Spleen (tissue), 11 donors: ENCODE results near the gene PAWR. TPM values are rescaled to one million over a fixed set of nuclear protein-coding genes. Genes with fewer than 3 reads are reported as not detected.

Experiments used
- DNase-seq: peaks from one replicate; pipeline ENCODE4 v3.0.0-alpha.2; 2020
- H3K27ac ChIP-seq, 8 donors: fragments of 200-600 bp; sonication (generic) in 7 of 8; 1 replicate in 4 of 8; 2 replicates in 4 of 8; pipeline versions ENCODE4 v1.5.0 to v1.8.0; 2016 to 2021; ENCODE audit warnings: inconsistent platforms in 4 of 8, mild to moderate bottlenecking in 4 of 8, moderate library complexity in 1 of 8
- H3K27me3 ChIP-seq, 7 donors: fragments of 200-600 bp; sonication (generic) in 6 of 7; replicated peaks in 1 of 7; 1 replicate in 4 of 7; 2 replicates in 3 of 7; pipeline versions ENCODE4 v1.5.0 to v1.8.0; 2016 to 2021; ENCODE audit warnings: inconsistent platforms in 3 of 7, mild to moderate bottlenecking in 1 of 7
- H3K36me3 ChIP-seq, 6 donors: fragments of 200-600 bp; sonication (generic) in 5 of 6; 1 replicate in 4 of 6; 2 replicates in 2 of 6; pipeline versions ENCODE4 v1.5.0 to v1.8.0; 2016 to 2021; ENCODE audit warnings: inconsistent platforms in 2 of 6
- H3K4me1 ChIP-seq, 6 donors: fragments of 200-600 bp; sonication (generic) in 5 of 6; 1 replicate in 3 of 6; 2 replicates in 3 of 6; pipeline versions ENCODE4 v1.5.0 to v1.8.0; 2016 to 2021; ENCODE audit warnings: inconsistent platforms in 3 of 6
- H3K4me3 ChIP-seq, 8 donors: fragments of 200-600 bp; sonication (generic) in 7 of 8; 1 replicate in 4 of 8; 2 replicates in 4 of 8; pipeline versions ENCODE4 v1.5.0 to v1.8.0; 2016 to 2021; ENCODE audit warnings: inconsistent platforms in 4 of 8, mild to moderate bottlenecking in 4 of 8, moderate library complexity in 2 of 8
- H3K9me3 ChIP-seq, 8 donors: fragments of 200-600 bp; sonication (generic) in 7 of 8; 1 replicate in 4 of 8; 2 replicates in 4 of 8; pipeline versions ENCODE4 v1.5.0 to v1.8.0; 2016 to 2021; ENCODE audit warnings: inconsistent platforms in 4 of 8
- POLR2A ChIP-seq, 3 donors: fragments of 450-650 bp; IDR thresholded peaks; one replicate each; pipeline ENCODE4 v1.5.1; 2017; ENCODE audit warnings: antibody characterized with exemption in 3 of 3, mild to moderate bottlenecking in 1 of 3
- POLR2AphosphoS5 ChIP-seq, 3 donors: sonication (generic); formaldehyde crosslinking; IDR thresholded peaks; one replicate each; pipeline ENCODE4 v1.5.1; 2017; ENCODE audit warnings: antibody characterized with exemption in 3 of 3
- WGBS, 5 donors: extraction: QIAGEN DNeasy Blood & Tissue Kit in 3 of 5; methylation state at CpG; one replicate each; pipeline versions ENCODE4 v1.1.5 to v1.1.7; 2013 to 2018; 5-methylcytosine and 5-hydroxymethylcytosine counted together
- intact Hi-C: fragments of 100-400 bp; cut with DNase I; formaldehyde crosslinking; loops from one replicate; pipeline ENCODE4 v1.15.0; 2023; ENCODE audit warnings: low total_unique reads
- polyA plus RNA-seq, 3 donors: library from polyadenylated mRNA; stranded (reverse); fragments of 200-250 nt; gene quantifications; one replicate each; pipeline ENCODE4 v1.2.1, GENCODE V29; 2013
- total RNA-seq, 7 donors: library from RNA; depleted of rRNA in 3 of 7; stranded (reverse); fragments of >200 nt in 3 of 7; fragmentation: NEBNext Ultra II Directional in 4 of 7; extraction: Animal tissue kit (Norgen Biotek cat#: 25700) in 4 of 7; gene quantifications; one replicate each; pipeline versions ENCODE4 v1.1.0 to v1.2.1, GENCODE V29; 2016 to 2021
- TF ChIP-seq, protein P1 (sequence below), 11 experiments: fragments of 200-600 bp in 7 of 11; fragments of 450-650 bp in 4 of 11; sonication (generic) in 4 of 11; IDR thresholded peaks in 8 of 11; conservative IDR thresholded peaks in 3 of 11; 1 replicate in 7 of 11; 2 replicates in 4 of 11; pipeline versions ENCODE4 v1.4.0 to v1.8.0; 2016 to 2021; ENCODE audit warnings: antibody characterized with exemption in 11 of 11, inconsistent platforms in 4 of 11, mild to moderate bottlenecking in 1 of 11
- donor health status: healthy with polysubstance abuse.
- donor health status: DM: no; HTN: no; CAD: no; lungs with moderate emphysema.
- donor health status: DM: no; HTN: no; CAD: no.
- donor health status: Bipolar disorder and iron deficiency.
- donor health status: healthy.
- donor health status: DM: no; HTN: no; CAD: no.
- donor health status: DM: yes; HTN: yes; CAD: no.

Gene PAWR
- total and polyA plus RNA-seq, 10 donors, result 16.1 to 38.0 (median 30.3) TPM

DNA sequence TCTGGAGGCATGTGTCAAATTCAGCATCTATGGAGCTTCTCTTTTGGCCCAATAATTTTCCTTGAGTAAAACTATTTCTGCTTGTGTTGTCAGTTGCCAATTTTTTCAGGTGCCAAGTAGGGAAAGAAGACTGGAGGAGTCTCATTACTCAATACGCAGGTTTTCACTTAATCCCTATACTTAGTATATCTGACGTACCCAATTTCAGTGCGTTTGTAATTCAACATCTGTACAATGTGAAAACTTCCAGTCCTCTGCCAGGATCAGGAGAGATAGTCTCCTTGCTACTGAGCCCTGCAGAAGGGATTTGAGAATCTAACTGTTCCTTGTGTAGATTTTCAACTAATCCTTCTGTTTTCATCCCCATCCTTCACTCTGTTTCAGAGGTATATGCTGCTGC is 5.7 kb upstream of the PAWR start:
- H3K36me3 ChIP-seq, result no peaks in the 10 kb centered on the region
- TF ChIP-seq POLR2A (IDR thresholded peaks at IDR 0.05), result no peak
- TF ChIP-seq POLR2AphosphoS5 (IDR thresholded peaks at IDR 0.05), result no peak
- TF ChIP-seq, protein P1, sequence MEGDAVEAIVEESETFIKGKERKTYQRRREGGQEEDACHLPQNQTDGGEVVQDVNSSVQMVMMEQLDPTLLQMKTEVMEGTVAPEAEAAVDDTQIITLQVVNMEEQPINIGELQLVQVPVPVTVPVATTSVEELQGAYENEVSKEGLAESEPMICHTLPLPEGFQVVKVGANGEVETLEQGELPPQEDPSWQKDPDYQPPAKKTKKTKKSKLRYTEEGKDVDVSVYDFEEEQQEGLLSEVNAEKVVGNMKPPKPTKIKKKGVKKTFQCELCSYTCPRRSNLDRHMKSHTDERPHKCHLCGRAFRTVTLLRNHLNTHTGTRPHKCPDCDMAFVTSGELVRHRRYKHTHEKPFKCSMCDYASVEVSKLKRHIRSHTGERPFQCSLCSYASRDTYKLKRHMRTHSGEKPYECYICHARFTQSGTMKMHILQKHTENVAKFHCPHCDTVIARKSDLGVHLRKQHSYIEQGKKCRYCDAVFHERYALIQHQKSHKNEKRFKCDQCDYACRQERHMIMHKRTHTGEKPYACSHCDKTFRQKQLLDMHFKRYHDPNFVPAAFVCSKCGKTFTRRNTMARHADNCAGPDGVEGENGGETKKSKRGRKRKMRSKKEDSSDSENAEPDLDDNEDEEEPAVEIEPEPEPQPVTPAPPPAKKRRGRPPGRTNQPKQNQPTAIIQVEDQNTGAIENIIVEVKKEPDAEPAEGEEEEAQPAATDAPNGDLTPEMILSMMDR (IDR thresholded peaks at IDR 0.05 in 8 of 11, conservative IDR thresholded peaks at IDR 0.05 in 3 of 11), result no peak
- 94 to 97% (median 95%) methylated on average over 3 of the region's 3 CpGs for WGBS, 5 donors
- no peaks in the 10 kb centered on the region for H3K9me3 ChIP-seq
- H3K4me1 ChIP-seq, result peaks cover 0 to 5% (median 4%) of the 10 kb centered on the region in 6 donors
- DNase-seq, result no peak
- H3K27me3 ChIP-seq, result peaks cover 0 to 20% (median 0%) of the 10 kb centered on the region in 7 donors
- H3K27ac ChIP-seq, result no peak overlapping the region
- intact Hi-C loops, result no loop called here
- H3K4me3 ChIP-seq, result no peak overlapping the region

DNA sequence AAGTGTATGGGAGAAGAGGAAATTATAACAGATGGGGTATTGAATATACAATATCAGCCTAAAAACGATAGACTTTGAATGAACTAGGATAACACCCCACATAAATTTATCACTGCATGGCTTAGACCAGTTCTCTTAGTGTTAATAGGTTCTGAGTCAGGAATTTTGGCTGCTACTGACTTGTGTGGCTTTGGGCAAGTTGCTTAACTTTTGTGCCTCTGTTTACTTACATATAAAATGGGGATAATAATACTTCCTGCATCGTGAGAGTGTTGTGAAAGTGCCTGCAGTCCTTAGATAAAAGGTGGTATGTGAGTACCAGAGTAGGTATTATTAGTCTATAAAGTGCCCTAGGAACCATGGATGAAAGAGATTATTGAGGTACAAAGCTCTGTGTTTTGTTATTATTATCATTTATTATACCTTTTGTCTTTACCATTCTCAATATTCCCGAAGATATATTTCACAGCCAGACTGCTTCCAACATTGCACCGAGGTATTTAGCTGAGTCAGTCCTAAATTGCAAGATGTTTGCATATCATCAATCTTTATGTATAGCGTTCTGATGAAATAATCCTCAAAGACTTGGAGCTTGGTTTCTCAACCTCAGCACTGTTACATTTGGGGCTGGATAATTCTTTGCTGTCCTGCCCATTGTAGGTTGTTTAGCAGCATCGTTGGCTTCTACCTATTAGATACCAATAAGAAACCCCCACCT is 2.3 kb upstream of the PAWR start:
- DNase-seq, result no peak
- WGBS, 5 donors, result 59 to 68% (median 61%) methylated on average over 6 of the region's 6 CpGs
- Histone ChIP-seq H3K36me3 (no peaks in the 10 kb centered on the region), H3K27ac (no peak overlapping the region), H3K4me3 (no peak overlapping the region), H3K9me3 (no peaks in the 10 kb centered on the region), H3K4me1 (peaks cover 7 to 36% (median 25%) of the 10 kb centered on the region in 6 donors), H3K27me3 (peaks cover 0 to 43% (median 18%) of the 10 kb centered on the region in 7 donors)
- intact Hi-C loops, result no loop called here
- no peak for TF ChIP-seq POLR2AphosphoS5 (IDR thresholded peaks at IDR 0.05)
- TF ChIP-seq POLR2A (IDR thresholded peaks at IDR 0.05), result no peak
- TF ChIP-seq, protein P1 (IDR thresholded peaks at IDR 0.05 in 8 of 11, conservative IDR thresholded peaks at IDR 0.05 in 3 of 11), result no peak

DNA sequence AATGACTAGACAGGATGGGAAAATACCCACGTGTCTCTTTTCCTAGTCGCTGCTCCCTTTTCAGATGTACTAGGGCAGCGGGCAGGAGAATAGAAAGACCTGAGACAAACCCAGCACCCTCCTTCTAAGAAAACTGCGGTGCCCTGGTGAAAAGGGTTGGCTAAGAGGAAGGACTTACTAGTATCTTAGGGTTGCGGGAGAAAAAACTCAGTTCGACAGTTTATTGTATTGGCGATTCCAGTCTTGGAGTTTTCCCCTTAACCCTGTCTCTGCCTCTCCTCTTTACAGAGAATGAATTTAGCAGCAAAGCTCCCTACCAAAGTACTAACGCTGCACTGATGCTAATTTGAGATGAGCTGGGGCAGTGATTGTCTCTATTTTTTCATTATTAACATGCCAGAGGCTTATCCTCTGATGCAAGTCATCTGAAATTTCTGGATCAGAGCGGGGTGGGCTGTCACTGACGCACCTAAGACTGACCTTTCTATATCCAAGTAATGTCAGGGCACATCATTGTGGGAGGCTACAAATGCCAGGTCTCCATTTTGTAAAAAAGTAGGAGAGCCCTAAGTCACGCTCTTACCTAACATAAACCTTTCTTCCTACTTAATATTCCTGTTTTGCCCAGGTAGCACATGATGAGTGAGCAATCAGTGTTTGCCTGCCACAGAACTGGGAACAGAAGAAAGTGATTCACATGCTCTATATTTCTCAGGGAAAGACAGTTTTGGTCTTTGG is 916 bp upstream of the PAWR start:
- peak overlapping the region; percentile 83 to 95 (median 90) for H3K4me3 ChIP-seq
- TF ChIP-seq POLR2A (IDR thresholded peaks at IDR 0.05) (no peak), POLR2AphosphoS5 (IDR thresholded peaks at IDR 0.05) (no peak)
- TF ChIP-seq, protein P1 (IDR thresholded peaks at IDR 0.05 in 8 of 11, conservative IDR thresholded peaks at IDR 0.05 in 3 of 11), result no peak
- H3K27ac ChIP-seq, result peak overlapping the region in 7 of 8 donors; percentile 22 to 84 (median 76)
- H3K9me3 ChIP-seq, result no peaks in the 10 kb centered on the region
- H3K27me3 ChIP-seq, result peaks cover 0 to 43% (median 18%) of the 10 kb centered on the region in 7 donors
- DNase-seq, result no peak
- 19 to 21% (median 21%) methylated on average over 11 of the region's 11 CpGs for WGBS, 5 donors
- no peaks in the 10 kb centered on the region for H3K36me3 ChIP-seq
- intact Hi-C loops, result no loop called here
- H3K4me1 ChIP-seq, result peaks cover 10 to 49% (median 34%) of the 10 kb centered on the region in 6 donors

DNA sequence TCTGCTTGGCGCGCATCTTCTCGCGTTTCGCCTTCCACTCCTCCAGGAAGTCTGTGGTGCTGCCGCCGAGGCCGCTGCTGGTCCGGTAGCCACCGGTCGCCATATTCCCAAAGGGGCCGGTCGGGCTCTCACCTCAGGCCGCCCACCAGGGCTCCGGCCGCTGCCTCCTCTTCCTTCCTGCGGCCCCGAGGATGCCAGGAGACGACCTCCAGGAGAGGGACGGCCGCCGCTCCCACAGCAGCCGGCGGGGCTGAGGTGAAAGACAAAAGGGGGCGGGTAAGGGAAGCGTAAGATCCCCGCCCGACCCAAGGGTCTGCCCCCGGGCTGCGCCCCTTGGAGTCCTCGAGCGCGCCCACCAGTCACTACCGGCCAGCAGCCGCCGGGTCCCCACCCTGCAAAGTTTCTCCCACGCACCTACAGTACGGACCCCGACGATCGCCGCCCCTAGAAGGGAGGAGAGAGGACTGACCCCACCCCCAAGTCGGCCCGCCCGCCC is 574 bp downstream of the PAWR start:
- DNase-seq, result peak; percentile 85
- peak overlapping the region; percentile 68 to 84 (median 76) for H3K27ac ChIP-seq
- TF ChIP-seq, protein P1 (IDR thresholded peaks at IDR 0.05 in 8 of 11, conservative IDR thresholded peaks at IDR 0.05 in 3 of 11), result no peak
- TF ChIP-seq POLR2A (IDR thresholded peaks at IDR 0.05) (no peak), POLR2AphosphoS5 (IDR thresholded peaks at IDR 0.05) (peak in 1 of 3 donors; percentile 53)
- no peaks in the 10 kb centered on the region for H3K36me3 ChIP-seq
- H3K4me1 ChIP-seq, result peaks cover 10 to 59% (median 36%) of the 10 kb centered on the region in 6 donors
- peak overlapping the region; percentile 83 to 95 (median 90) for H3K4me3 ChIP-seq
- intact Hi-C loops, result no loop called here
- no peaks in the 10 kb centered on the region for H3K9me3 ChIP-seq
- WGBS, 5 donors, result 0 to 1% (median 1%) methylated on average over 11 to 45 of the region's 45 CpGs
- H3K27me3 ChIP-seq, result peaks cover 0 to 43% (median 18%) of the 10 kb centered on the region in 7 donors
